Measurements from ENCODE around the gene FASTK.

DNA sequence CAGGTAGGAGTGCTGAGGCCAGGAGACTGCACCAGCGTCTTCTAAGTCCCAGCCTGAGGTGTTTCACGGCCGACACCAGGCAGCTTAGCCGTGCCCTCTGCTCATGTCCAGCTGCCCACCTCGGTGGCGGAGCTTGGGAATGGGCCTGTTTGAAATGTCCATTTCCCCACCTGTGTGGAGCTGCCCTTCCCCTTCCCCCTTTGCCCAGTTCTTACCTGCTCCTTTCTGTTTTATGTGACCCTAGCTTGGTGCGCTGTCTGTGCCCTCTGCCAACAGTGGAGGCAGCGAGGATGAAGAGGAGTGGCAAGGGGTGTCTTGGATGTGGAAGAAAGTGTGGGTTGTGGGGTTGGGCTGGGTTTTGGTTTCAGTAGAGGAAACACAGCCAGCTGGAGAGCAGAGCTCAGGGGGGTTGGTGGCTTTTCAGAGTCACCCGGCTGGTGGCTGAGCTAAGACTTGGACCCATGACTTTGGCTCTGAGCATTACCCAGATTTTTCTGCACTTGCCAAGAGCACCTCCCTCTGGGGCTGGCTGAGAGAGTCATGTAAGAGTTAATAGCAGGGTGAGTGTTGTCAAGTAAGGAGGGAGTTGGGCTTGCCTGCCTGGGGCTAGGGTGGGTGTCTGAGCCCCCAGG lies 49.5 kb upstream of the FASTK start:
- no peak for TF ChIP-seq POLR2A (IDR thresholded peaks at IDR 0.05)
- TF ChIP-seq, protein P1, sequence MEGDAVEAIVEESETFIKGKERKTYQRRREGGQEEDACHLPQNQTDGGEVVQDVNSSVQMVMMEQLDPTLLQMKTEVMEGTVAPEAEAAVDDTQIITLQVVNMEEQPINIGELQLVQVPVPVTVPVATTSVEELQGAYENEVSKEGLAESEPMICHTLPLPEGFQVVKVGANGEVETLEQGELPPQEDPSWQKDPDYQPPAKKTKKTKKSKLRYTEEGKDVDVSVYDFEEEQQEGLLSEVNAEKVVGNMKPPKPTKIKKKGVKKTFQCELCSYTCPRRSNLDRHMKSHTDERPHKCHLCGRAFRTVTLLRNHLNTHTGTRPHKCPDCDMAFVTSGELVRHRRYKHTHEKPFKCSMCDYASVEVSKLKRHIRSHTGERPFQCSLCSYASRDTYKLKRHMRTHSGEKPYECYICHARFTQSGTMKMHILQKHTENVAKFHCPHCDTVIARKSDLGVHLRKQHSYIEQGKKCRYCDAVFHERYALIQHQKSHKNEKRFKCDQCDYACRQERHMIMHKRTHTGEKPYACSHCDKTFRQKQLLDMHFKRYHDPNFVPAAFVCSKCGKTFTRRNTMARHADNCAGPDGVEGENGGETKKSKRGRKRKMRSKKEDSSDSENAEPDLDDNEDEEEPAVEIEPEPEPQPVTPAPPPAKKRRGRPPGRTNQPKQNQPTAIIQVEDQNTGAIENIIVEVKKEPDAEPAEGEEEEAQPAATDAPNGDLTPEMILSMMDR (IDR thresholded peaks at IDR 0.05), result no peak
- TF ChIP-seq EP300 (IDR thresholded peaks at IDR 0.05), result no peak
